Measurements from ENCODE around the gene FBXO41.

FBXO41 gene

GRCh38 chr2:73260338-73260984 lies 23.8 kb downstream of the FBXO41 start:
- no peak for FAIRE-seq

- FAIRE-seq = no peak
These were observed 24.5 kb downstream of the FBXO41 start for GRCh38 chr2:73259704-73260337.

GRCh38 chr2:73259276-73259675 lies 25.0 kb downstream of the FBXO41 start:
- FAIRE-seq = no peak

- no peak for FAIRE-seq
These were observed 25.4 kb downstream of the FBXO41 start for GRCh38 chr2:73258913-73259215.

- no peak for FAIRE-seq
These were observed 25.9 kb downstream of the FBXO41 start for GRCh38 chr2:73258186-73258912.

GRCh38 chr2:73257425-73258125 lies 26.7 kb downstream of the FBXO41 start:
- FAIRE-seq = no peak

GRCh38 chr2:73257021-73257420 lies 27.3 kb downstream of the FBXO41 start:
- FAIRE-seq = no peak

GRCh38 chr2:73256618-73256922 lies 27.7 kb downstream of the FBXO41 start:
- FAIRE-seq = no peak

GRCh38 chr2:73255907-73256617 lies 28.2 kb downstream of the FBXO41 start:
- no peak for FAIRE-seq

GRCh38 chr2:73255007-73255644 lies 29.2 kb downstream of the FBXO41 start:
- FAIRE-seq = no peak

- FAIRE-seq = no peak
These were observed 29.8 kb downstream of the FBXO41 start for GRCh38 chr2:73254343-73255006.

- no peak for FAIRE-seq
These were observed 30.4 kb downstream of the FBXO41 start for GRCh38 chr2:73253901-73254300.

- FAIRE-seq = no peak
These were observed 30.9 kb downstream of the FBXO41 start for GRCh38 chr2:73253400-73253799.

- no peak for FAIRE-seq
These were observed 31.8 kb downstream of the FBXO41 start for GRCh38 chr2:73252238-73253027.

- no peak for FAIRE-seq
These were observed 33.1 kb downstream of the FBXO41 start for GRCh38 chr2:73250872-73251846.

GRCh38 chr2:73249636-73250035 lies 34.6 kb downstream of the FBXO41 start:
- no peak for FAIRE-seq

GRCh38 chr2:73246850-73247249 lies 37.4 kb downstream of the FBXO41 start:
- no peak for FAIRE-seq

- FAIRE-seq = no peak
These were observed 39.7 kb downstream of the FBXO41 start for GRCh38 chr2:73244580-73244979.

GRCh38 chr2:73243884-73244570 lies 40.3 kb downstream of the FBXO41 start:
- FAIRE-seq = no peak

All from A204.1 (cell line).